ENCODE data around the gene PLEKHH3.

GRCh38 chr17:42694524-42694923 is 17.7 kb upstream of the PLEKHH3 start:
- no peak for TF ChIP-seq CTCF (conservative IDR thresholded peaks at IDR 0.05; ENCODE audit: low read length)
- no peak for TF ChIP-seq EZH2phosphoT487 (IDR thresholded peaks at IDR 0.05; ENCODE audit: borderline replicate concordance)

All from Loucy (cell line).